ENCODE measurements around the gene VSIR. TPM values are rescaled to one million over a fixed set of nuclear protein-coding genes. Genes with fewer than 3 reads are reported as not detected.

VSIR gene
- total RNA-seq, 2 experiments from 2014 or later, result 86.2 to 91.4 TPM

- no peak for TF ChIP-seq CTCF (IDR thresholded peaks at IDR 0.05)
- no peak overlapping the region for H3K4me3 Mint-ChIP-seq
- ATAC-seq (ENCODE audit: poor library complexity), result no peak
- no peaks in the 10 kb centered on the region for H3K9me3 Mint-ChIP-seq
- ChIA-PET CTCF (interaction anchor here (0.9 kb wide), 1 partner anchor 13 kb away, joined by 3 read pairs; no protein-coding TSS in a partner anchor), POLR2A (interaction anchor here (2.3 to 19.3 kb wide), 6 partner anchors 9 to 29 kb away, joined by 12 to 416 read pairs (median 72); partner anchors contain the start of gene VSIR)
- H3K27me3 ChIP-seq (ENCODE audit: control insufficient read depth in 1 of 2, insufficient read depth in 2 of 2, low read length in 2 of 2), result no peaks in the 10 kb centered on the region
- H3K4me3 ChIP-seq (ENCODE audit: low read length), result no peak overlapping the region
- intact Hi-C loops (cut with DNase I, micrococcal nuclease), result no loop called here
- no peaks in the 10 kb centered on the region for H3K36me3 ChIP-seq (ENCODE audit: insufficient read depth, low read length)
- peaks cover 100% of the 10 kb centered on the region for H3K4me1 ChIP-seq (ENCODE audit: insufficient read depth, low read length)
- H3K27ac ChIP-seq (ENCODE audit: low read depth in 1 of 2, low read length in 2 of 2), result peak overlapping the region; percentile 14 to 51
- no peaks in the 10 kb centered on the region for H3K36me3 Mint-ChIP-seq (ENCODE audit: low read depth)
- DNase-seq, result peak in 1 of 14 experiments; percentile 41
- no peaks in the 10 kb centered on the region for H3K9me3 ChIP-seq (ENCODE audit: control insufficient read depth in 1 of 2, insufficient read depth in 1 of 2, low read length in 2 of 2)
- H3K4me1 Mint-ChIP-seq (ENCODE audit: low read depth), result peaks cover 100% of the 10 kb centered on the region
- peak overlapping the region; percentile 96 for H3K27ac Mint-ChIP-seq
- H3K27me3 Mint-ChIP-seq, result no peaks in the 10 kb centered on the region
These were observed 33.9 kb downstream of the VSIR start for GRCh38 chr10:71739358-71739900.

GRCh38 chr10:71737834-71738197, 35.5 kb downstream of the VSIR start:
- peak overlapping the region; percentile 40 for H3K4me3 Mint-ChIP-seq
- H3K9me3 ChIP-seq (ENCODE audit: control insufficient read depth in 1 of 2, insufficient read depth in 1 of 2, low read length in 2 of 2), result no peaks in the 10 kb centered on the region
- no peak for TF ChIP-seq CTCF (IDR thresholded peaks at IDR 0.05)
- no peaks in the 10 kb centered on the region for H3K27me3 Mint-ChIP-seq
- no peak for ATAC-seq (ENCODE audit: poor library complexity)
- peaks cover 100% of the 10 kb centered on the region for H3K4me1 Mint-ChIP-seq (ENCODE audit: low read depth)
- H3K36me3 Mint-ChIP-seq (ENCODE audit: low read depth), result no peaks in the 10 kb centered on the region
- DNase-seq, result no peak
- H3K4me1 ChIP-seq (ENCODE audit: insufficient read depth, low read length), result peaks cover 100% of the 10 kb centered on the region
- H3K27me3 ChIP-seq (ENCODE audit: control insufficient read depth in 1 of 2, insufficient read depth in 2 of 2, low read length in 2 of 2), result no peaks in the 10 kb centered on the region
- ChIA-PET CTCF (interaction anchor here (2.2 kb wide), 1 partner anchor 35 kb away, joined by 10 read pairs; the partner anchor contains the start of gene VSIR), POLR2A (interaction anchor here (1.0 to 19.3 kb wide), 7 partner anchors 10 to 43 kb away, joined by 3 to 416 read pairs (median 31); partner anchors contain the start of gene VSIR)
- intact Hi-C loops (cut with DNase I, micrococcal nuclease), result no loop called here
- peak overlapping the region; percentile 89 for H3K27ac Mint-ChIP-seq
- H3K9me3 Mint-ChIP-seq, result no peaks in the 10 kb centered on the region
- peak overlapping the region; percentile 71 to 85 for H3K27ac ChIP-seq (ENCODE audit: low read depth in 1 of 2, low read length in 2 of 2)
- no peak overlapping the region for H3K4me3 ChIP-seq (ENCODE audit: low read length)
- H3K36me3 ChIP-seq (ENCODE audit: insufficient read depth, low read length), result no peaks in the 10 kb centered on the region

GRCh38 chr10:71737001-71737833, 36.1 kb downstream of the VSIR start:
- peak overlapping the region; percentile 68 for H3K4me3 Mint-ChIP-seq
- ChIA-PET POLR2A (interaction anchor here (0.8 to 19.3 kb wide), 9 partner anchors 9 to 114 kb away, joined by 3 to 416 read pairs (median 13); partner anchors contain the start of genes PSAP and VSIR), CTCF (interaction anchor here (2.2 kb wide), 1 partner anchor 36 kb away, joined by 10 read pairs; the partner anchor contains the start of gene VSIR)
- H3K9me3 Mint-ChIP-seq, result no peaks in the 10 kb centered on the region
- H3K36me3 Mint-ChIP-seq (ENCODE audit: low read depth), result no peaks in the 10 kb centered on the region
- intact Hi-C loops (cut with DNase I, micrococcal nuclease), result no loop called here
- peak overlapping the region; percentile 89 for H3K27ac Mint-ChIP-seq
- ATAC-seq (ENCODE audit: poor library complexity) (no peak), DNase-seq (no peak)
- Histone ChIP-seq H3K27me3 (ENCODE audit: control insufficient read depth in 1 of 2, insufficient read depth in 2 of 2, low read length in 2 of 2) (no peaks in the 10 kb centered on the region), H3K27ac (ENCODE audit: low read depth in 1 of 2, low read length in 2 of 2) (peak overlapping the region; percentile 71 to 85), H3K4me1 (ENCODE audit: insufficient read depth, low read length) (peaks cover 100% of the 10 kb centered on the region), H3K9me3 (ENCODE audit: control insufficient read depth in 1 of 2, insufficient read depth in 1 of 2, low read length in 2 of 2) (no peaks in the 10 kb centered on the region), H3K36me3 (ENCODE audit: insufficient read depth, low read length) (no peaks in the 10 kb centered on the region), H3K4me3 (ENCODE audit: low read length) (no peak overlapping the region)
- TF ChIP-seq CTCF (IDR thresholded peaks at IDR 0.05), result no peak
- H3K27me3 Mint-ChIP-seq, result no peaks in the 10 kb centered on the region
- H3K4me1 Mint-ChIP-seq (ENCODE audit: low read depth), result peaks cover 100% of the 10 kb centered on the region
